ENCODE results near the gene PIK3C2B. TPM values are rescaled to one million over a fixed set of nuclear protein-coding genes. Genes with fewer than 3 reads are reported as not detected.
A peak's percentile ranks its signal among the peaks of the same experiment; 100 is the strongest.
"Not testable (repeated sequence)": the region's sequence is repeated elsewhere in the genome, so short reads cannot be mapped to it uniquely, and the experiment has no call there.

Gene PIK3C2B
- total and polyA plus RNA-seq, 4 experiments from 2014 or later: 0.13 to 46.9 (median 23.7) TPM

GRCh38 chr1:204517382-204517781 is 22.8 kb upstream of the PIK3C2B start:
- peak in 1 of 5 donors; percentile 48 for DNase-seq
- peak overlapping the region; percentile 67 to 72 for H3K4me3 ChIP-seq (ENCODE audit: low read length in 2 of 2)
- H3K27ac Mint-ChIP-seq; H3K27me3 ChIP-seq (ENCODE audit: insufficient read depth, low read length); H3K4me3 Mint-ChIP-seq; H3K9me3 ChIP-seq (ENCODE audit: control insufficient read depth in 1 of 2, low read length in 2 of 2); H3K27me3 Mint-ChIP-seq; H3K9me3 Mint-ChIP-seq; H3K36me3 ChIP-seq (ENCODE audit: insufficient read depth, low read length): not testable (repeated sequence)
- peaks cover 34 to 77% (median 41%) of the 10 kb centered on the region in 4 donors for H3K4me1 Mint-ChIP-seq
- CTCF ChIA-PET (ENCODE audit: partially characterized antibody): interaction anchor here (0.5 to 5.5 kb wide), 5 partner anchors 10 to 1579 kb away, joined by 3 to 63 read pairs (median 11); no protein-coding TSS in a partner anchor
- H3K27ac ChIP-seq (ENCODE audit: low read depth, low read length): peak overlapping the region; percentile 98
- intact Hi-C loops (cut with micrococcal nuclease): loop anchor here (2.0 to 5.0 kb wide), 2 partner anchors 27 to 50 kb away; no protein-coding TSS in a partner anchor
- H3K4me1 ChIP-seq (ENCODE audit: insufficient read depth, low read length): peaks cover 89% of the 10 kb centered on the region
- peaks cover 19 to 25% of the 10 kb centered on the region in 2 donors for H3K36me3 Mint-ChIP-seq
- POLR2A ChIA-PET (ENCODE audit: partially characterized antibody): interaction anchor here (0.7 to 12.9 kb wide), 9 partner anchors 9 to 48 kb away, joined by 3 to 208 read pairs (median 13); partner anchors contain the start of gene PIK3C2B

- peaks cover 17 to 22% of the 10 kb centered on the region in 2 donors for H3K36me3 Mint-ChIP-seq
- Histone ChIP-seq H3K4me1 (ENCODE audit: insufficient read depth, low read length) (peaks cover 89% of the 10 kb centered on the region), H3K4me3 (ENCODE audit: low read length in 2 of 2) (peak within 1 kb of the TSS; percentile 67 to 72), H3K27ac (ENCODE audit: low read depth, low read length) (peak within 1 kb of the TSS; percentile 98), H3K36me3 (ENCODE audit: insufficient read depth, low read length) (peaks cover 8% of the 10 kb centered on the region), H3K9me3 (ENCODE audit: control insufficient read depth in 1 of 2, low read length in 2 of 2) (no peaks in the 10 kb centered on the region), H3K27me3 (ENCODE audit: insufficient read depth, low read length) (no peaks in the 10 kb centered on the region)
- peaks cover 30 to 73% (median 38%) of the 10 kb centered on the region in 4 donors for H3K4me1 Mint-ChIP-seq
- H3K27ac Mint-ChIP-seq: peak within 1 kb of the TSS in 1 of 7 donors; percentile 71
- CTCF ChIA-PET (ENCODE audit: partially characterized antibody): interaction anchor here (0.6 to 5.5 kb wide), 15 partner anchors 9 to 291 kb away, joined by 3 to 63 read pairs (median 5); partner anchors contain the start of gene PIK3C2B
- DNase-seq: peak; percentile 93 to 96 (median 94)
- H3K4me3 Mint-ChIP-seq: no peak within 1 kb of the TSS
- H3K9me3 Mint-ChIP-seq: peaks cover 0 to 3% (median 0%) of the 10 kb centered on the region in 8 donors
- H3K27me3 Mint-ChIP-seq: no peaks in the 10 kb centered on the region
- intact Hi-C loops (cut with micrococcal nuclease): loop anchor here (1.0 to 5.0 kb wide), 4 partner anchors 9 to 105 kb away; partner anchors contain the start of gene PPP1R15B
- POLR2A ChIA-PET (ENCODE audit: partially characterized antibody): interaction anchor here (0.6 to 12.9 kb wide), 33 partner anchors 9 to 1628 kb away, joined by 3 to 208 read pairs (median 4); partner anchors contain the start of genes LAX1 and PIK3C2B
Measured at GRCh38 chr1:204516180-204516879, 21.7 kb upstream of the PIK3C2B start, which contains the start of gene MDM4. MDM4 (plus strand) TSS chr1:204516406; CDS start chr1:204525519, 9,113 bp downstream.

GRCh38 chr1:204514828-204515227 is 20.2 kb upstream of the PIK3C2B start:
- ChIA-PET POLR2A (ENCODE audit: partially characterized antibody) (interaction anchor here (0.8 to 12.9 kb wide), 7 partner anchors 8 to 116 kb away, joined by 3 to 208 read pairs (median 13); partner anchors contain the start of gene PIK3C2B), CTCF (ENCODE audit: partially characterized antibody) (interaction anchor here (0.7 to 5.5 kb wide), 7 partner anchors 8 to 68 kb away, joined by 3 to 63 read pairs (median 5); partner anchors contain the start of gene PIK3C2B)
- Mint-ChIP-seq H3K36me3 (peaks cover 12 to 16% of the 10 kb centered on the region in 2 donors), H3K27ac (peak overlapping the region in 6 of 7 donors; percentile 53 to 71 (median 66)), H3K9me3 (peaks cover 0 to 3% (median 0%) of the 10 kb centered on the region in 8 donors), H3K4me3 (peak overlapping the region in 5 of 8 donors; percentile 7 to 66 (median 31)), H3K27me3 (no peaks in the 10 kb centered on the region), H3K4me1 (peaks cover 24 to 65% (median 32%) of the 10 kb centered on the region in 4 donors)
- Histone ChIP-seq H3K36me3 (ENCODE audit: insufficient read depth, low read length) (peaks cover 8% of the 10 kb centered on the region), H3K9me3 (ENCODE audit: control insufficient read depth in 1 of 2, low read length in 2 of 2) (no peaks in the 10 kb centered on the region), H3K27me3 (ENCODE audit: insufficient read depth, low read length) (no peaks in the 10 kb centered on the region), H3K4me3 (ENCODE audit: low read length in 2 of 2) (no peak overlapping the region), H3K4me1 (ENCODE audit: insufficient read depth, low read length) (peaks cover 78% of the 10 kb centered on the region), H3K27ac (ENCODE audit: low read depth, low read length) (no peak overlapping the region)
- intact Hi-C loops (cut with micrococcal nuclease): loop anchor here (5.0 kb wide), 1 partner anchor 52 kb away; no protein-coding TSS in a partner anchor
- DNase-seq: no peak

GRCh38 chr1:204513117-204513716 is 18.6 kb upstream of the PIK3C2B start:
- Mint-ChIP-seq H3K27me3 (no peaks in the 10 kb centered on the region), H3K36me3 (peaks cover 1 to 5% of the 10 kb centered on the region in 2 donors), H3K27ac (peak overlapping the region in 6 of 7 donors; percentile 99 to 100 (median 99)), H3K9me3 (peaks cover 0 to 3% (median 0%) of the 10 kb centered on the region in 8 donors), H3K4me1 (peaks cover 13 to 49% (median 26%) of the 10 kb centered on the region in 4 donors), H3K4me3 (peak overlapping the region; percentile 91 to 98 (median 92))
- H3K36me3 ChIP-seq (ENCODE audit: insufficient read depth, low read length): peaks cover 2% of the 10 kb centered on the region
- intact Hi-C loops (cut with micrococcal nuclease): no loop called here
- POLR2A ChIA-PET (ENCODE audit: partially characterized antibody): interaction anchor here (0.6 to 12.9 kb wide), 16 partner anchors 9 to 775 kb away, joined by 3 to 178 read pairs (median 4); partner anchors contain the start of gene PIK3C2B
- peak overlapping the region; percentile 87 for H3K27ac ChIP-seq (ENCODE audit: low read depth, low read length)
- no peaks in the 10 kb centered on the region for H3K27me3 ChIP-seq (ENCODE audit: insufficient read depth, low read length)
- DNase-seq: peak; percentile 77 to 86 (median 82)
- H3K9me3 ChIP-seq (ENCODE audit: control insufficient read depth in 1 of 2, low read length in 2 of 2): no peaks in the 10 kb centered on the region
- peaks cover 62% of the 10 kb centered on the region for H3K4me1 ChIP-seq (ENCODE audit: insufficient read depth, low read length)
- peak overlapping the region; percentile 41 to 45 for H3K4me3 ChIP-seq (ENCODE audit: low read length in 2 of 2)
- CTCF ChIA-PET (ENCODE audit: partially characterized antibody): interaction anchor here (0.5 to 2.9 kb wide), 7 partner anchors 10 to 294 kb away, joined by 3 to 9 read pairs (median 4); partner anchors contain the start of gene PIK3C2B

- Mint-ChIP-seq H3K27me3 (peaks cover 2 to 9% of the 10 kb centered on the region in 2 donors), H3K27ac (peak overlapping the region in 6 of 7 donors; percentile 15 to 94 (median 80)), H3K36me3 (peaks cover 0 to 12% of the 10 kb centered on the region in 2 donors), H3K4me3 (peak overlapping the region in 2 of 8 donors; percentile 22 to 69), H3K4me1 (peaks cover 15 to 54% (median 35%) of the 10 kb centered on the region in 4 donors), H3K9me3 (peaks cover 0 to 7% (median 2%) of the 10 kb centered on the region in 8 donors)
- H3K27me3 ChIP-seq (ENCODE audit: insufficient read depth, low read length): no peaks in the 10 kb centered on the region
- H3K4me1 ChIP-seq (ENCODE audit: insufficient read depth, low read length): peaks cover 59% of the 10 kb centered on the region
- ChIA-PET CTCF (ENCODE audit: partially characterized antibody) (interaction anchor here (2.9 to 21.3 kb wide), 2 partner anchors 17 to 72 kb away, joined by 8 to 1077 read pairs; partner anchors contain the start of gene PIK3C2B), POLR2A (ENCODE audit: partially characterized antibody) (interaction anchor here (3.0 kb wide), 1 partner anchor 11 kb away, joined by 22 read pairs; no protein-coding TSS in a partner anchor)
- DNase-seq: no peak
- H3K27ac ChIP-seq (ENCODE audit: low read depth, low read length): no peak overlapping the region
- intact Hi-C loops (cut with micrococcal nuclease): no loop called here
- H3K36me3 ChIP-seq (ENCODE audit: insufficient read depth, low read length): no peaks in the 10 kb centered on the region
- no peak overlapping the region for H3K4me3 ChIP-seq (ENCODE audit: low read length in 2 of 2)
- H3K9me3 ChIP-seq (ENCODE audit: control insufficient read depth in 1 of 2, low read length in 2 of 2): no peaks in the 10 kb centered on the region
Measured at GRCh38 chr1:204511366-204511765, 16.8 kb upstream of the PIK3C2B start.

GRCh38 chr1:204509186-204509635 is 14.6 kb upstream of the PIK3C2B start:
- H3K4me3 Mint-ChIP-seq: no peak overlapping the region
- H3K36me3 ChIP-seq (ENCODE audit: insufficient read depth, low read length): no peaks in the 10 kb centered on the region
- peaks cover 20 to 57% (median 38%) of the 10 kb centered on the region in 4 donors for H3K4me1 Mint-ChIP-seq
- no peaks in the 10 kb centered on the region for H3K9me3 ChIP-seq (ENCODE audit: control insufficient read depth in 1 of 2, low read length in 2 of 2)
- H3K9me3 Mint-ChIP-seq: peaks cover 0 to 13% (median 5%) of the 10 kb centered on the region in 8 donors
- peaks cover 0 to 21% of the 10 kb centered on the region in 2 donors for H3K36me3 Mint-ChIP-seq
- CTCF ChIA-PET (ENCODE audit: partially characterized antibody): interaction anchor here (21.3 kb wide), 1 partner anchor 69 kb away, joined by 1077 read pairs; no protein-coding TSS in a partner anchor
- intact Hi-C loops (cut with micrococcal nuclease): loop anchor here (5.0 kb wide), 1 partner anchor 298 kb away; no protein-coding TSS in a partner anchor
- H3K4me3 ChIP-seq (ENCODE audit: low read length in 2 of 2): no peak overlapping the region
- peaks cover 2 to 13% of the 10 kb centered on the region in 2 donors for H3K27me3 Mint-ChIP-seq
- POLR2A ChIA-PET (ENCODE audit: partially characterized antibody): interaction anchor here (0.6 to 5.4 kb wide), 3 partner anchors 8 to 15 kb away, joined by 3 to 208 read pairs (median 104); partner anchors contain the start of genes MDM4 and PIK3C2B
- peak overlapping the region in 3 of 7 donors; percentile 68 to 100 (median 87) for H3K27ac Mint-ChIP-seq
- no peak for DNase-seq
- H3K4me1 ChIP-seq (ENCODE audit: insufficient read depth, low read length): peaks cover 48% of the 10 kb centered on the region
- H3K27ac ChIP-seq (ENCODE audit: low read depth, low read length): no peak overlapping the region
- no peaks in the 10 kb centered on the region for H3K27me3 ChIP-seq (ENCODE audit: insufficient read depth, low read length)

All from CD4-positive, alpha-beta memory T cell (primary cell).